Measurements from ENCODE around the gene BAHD1. TPM values are rescaled to one million over a fixed set of nuclear protein-coding genes. Genes with fewer than 3 reads are reported as not detected.

The BAHD1 gene
- total and polyA plus RNA-seq, 5 donors, result 11.6 to 17.8 (median 16.5) TPM

GRCh38 chr15:40424483-40425115, 16.2 kb upstream of the BAHD1 start:
- DNase-seq (no peak), ATAC-seq (no peak)
- 88% methylated on average over 6 of the region's 6 CpGs for WGBS
- Histone ChIP-seq H3K27me3 (ENCODE audit: control insufficient read depth, insufficient read depth) (no peaks in the 10 kb centered on the region), H3K4me3 (ENCODE audit: low read length) (no peak overlapping the region), H3K4me1 (ENCODE audit: control insufficient read depth, insufficient read depth, low read length) (no peaks in the 10 kb centered on the region), H3K27ac (ENCODE audit: low read length) (no peak overlapping the region), H3K9me3 (ENCODE audit: control insufficient read depth, low read length) (no peaks in the 10 kb centered on the region)
- intact Hi-C loops (cut with DNase I), result loop anchor here in 3 of 4 donors (2.0 to 10.0 kb wide), 5 partner anchors 60 to 147 kb away; partner anchors contain the start of genes INAFM2 (in 2 of the 3) and CCDC9B (in 1 of the 3)

DNA sequence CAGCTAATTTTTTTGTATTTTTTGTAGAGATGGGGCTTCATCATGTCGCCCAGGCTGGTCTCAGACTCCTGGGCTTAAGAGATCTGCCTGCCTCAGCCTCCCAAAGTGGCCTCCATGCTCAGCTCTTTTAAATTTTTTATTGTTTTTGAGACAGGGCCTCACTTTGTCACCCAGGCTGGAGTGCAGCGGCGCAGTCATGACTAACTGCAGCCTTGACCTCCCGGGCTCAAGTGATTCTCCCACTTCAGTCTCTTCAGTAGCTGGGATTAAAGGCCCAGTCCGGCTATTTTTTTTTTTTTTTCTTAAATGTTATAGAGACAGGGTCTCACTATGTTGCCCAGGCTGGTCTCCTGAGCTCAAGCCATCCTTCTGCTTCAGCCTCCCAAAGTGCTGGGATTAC, 15.1 kb upstream of the BAHD1 start:
- no peak for ATAC-seq
- H3K4me1 ChIP-seq (ENCODE audit: control insufficient read depth, insufficient read depth, low read length), result no peaks in the 10 kb centered on the region

DNA sequence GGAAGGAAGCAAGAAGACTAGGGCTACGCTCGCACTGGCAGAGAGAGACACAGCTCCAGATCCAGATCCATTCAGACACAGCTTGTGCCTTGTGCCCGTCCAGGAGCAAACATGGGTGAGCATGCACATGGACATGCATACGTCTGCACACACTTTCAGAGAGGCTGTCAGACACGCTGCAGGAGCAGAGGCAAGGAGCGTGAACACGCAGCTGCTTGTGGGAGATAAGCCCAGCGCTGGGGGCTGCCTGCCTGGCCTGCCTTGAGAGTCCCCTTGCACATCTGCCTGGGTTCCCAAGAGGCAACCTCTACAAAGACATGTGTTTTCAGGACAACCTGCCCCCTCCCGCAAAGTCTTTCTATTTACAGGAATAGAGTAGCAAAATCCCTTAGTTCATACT, 13.6 kb upstream of the BAHD1 start:
- Histone ChIP-seq H3K27ac (ENCODE audit: low read length) (no peak overlapping the region), H3K4me3 (ENCODE audit: low read length) (no peak overlapping the region), H3K9me3 (ENCODE audit: control insufficient read depth, low read length) (no peaks in the 10 kb centered on the region), H3K27me3 (ENCODE audit: control insufficient read depth, insufficient read depth) (no peaks in the 10 kb centered on the region), H3K4me1 (ENCODE audit: control insufficient read depth, insufficient read depth, low read length) (no peaks in the 10 kb centered on the region)
- WGBS, result 83% methylated on average over 9 of the region's 9 CpGs
- DNase-seq (no peak), ATAC-seq (no peak)
- intact Hi-C loops (cut with DNase I), result loop anchor here in 1 of 4 donors (10.0 kb wide), 1 partner anchor 62 kb away; no protein-coding TSS in a partner anchor

More for the DNA sequence above, 15.1 kb upstream of the BAHD1 start:
- no peak for DNase-seq
- Histone ChIP-seq H3K27ac (ENCODE audit: low read length) (no peak overlapping the region), H3K4me3 (ENCODE audit: low read length) (no peak overlapping the region), H3K9me3 (ENCODE audit: control insufficient read depth, low read length) (no peaks in the 10 kb centered on the region), H3K27me3 (ENCODE audit: control insufficient read depth, insufficient read depth) (no peaks in the 10 kb centered on the region)
- intact Hi-C loops (cut with DNase I), result loop anchor here in 2 of 4 donors (2.0 to 10.0 kb wide), 2 partner anchors 61 to 147 kb away; no protein-coding TSS in a partner anchor
- 95% methylated on average over 5 of the region's 5 CpGs for whole genome bisulfite sequencing

DNA sequence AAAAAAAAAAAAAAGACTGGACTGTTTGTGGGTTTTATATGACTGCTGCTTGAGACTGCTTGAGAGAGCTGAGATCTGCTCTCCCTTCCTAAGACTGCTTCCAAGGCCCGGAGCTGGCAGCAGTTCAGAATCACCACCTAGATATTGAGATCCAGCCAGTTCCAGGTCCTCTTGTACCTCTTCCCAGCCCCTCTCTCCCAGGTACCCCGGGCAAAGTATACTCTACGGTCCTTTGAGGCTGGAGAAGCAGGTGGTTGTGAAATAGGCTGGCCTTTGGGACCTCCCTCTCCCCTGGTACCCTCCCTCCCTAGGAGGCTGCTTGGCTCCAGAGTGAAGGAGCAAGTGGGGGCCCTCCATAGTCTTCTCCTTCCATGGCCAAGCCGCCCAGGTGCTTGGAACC, 12.6 kb upstream of the BAHD1 start:
- intact Hi-C loops (cut with DNase I), result loop anchor here in 1 of 4 donors (10.0 kb wide), 1 partner anchor 63 kb away; no protein-coding TSS in a partner anchor

GRCh38 chr15:40429068-40429710, 11.6 kb upstream of the BAHD1 start:
- 77% methylated on average over 10 of the region's 10 CpGs for WGBS
- no peaks in the 10 kb centered on the region for H3K27me3 ChIP-seq (ENCODE audit: control insufficient read depth, insufficient read depth)
- intact Hi-C loops (cut with DNase I), result loop anchor here in 1 of 4 donors (10.0 kb wide), 1 partner anchor 64 kb away; no protein-coding TSS in a partner anchor

More for the DNA sequence above, 12.6 kb upstream of the BAHD1 start:
- no peak overlapping the region for H3K4me3 ChIP-seq (ENCODE audit: low read length)
- H3K4me1 ChIP-seq (ENCODE audit: control insufficient read depth, insufficient read depth, low read length), result no peaks in the 10 kb centered on the region
- no peaks in the 10 kb centered on the region for H3K27me3 ChIP-seq (ENCODE audit: control insufficient read depth, insufficient read depth)
- no peak for DNase-seq
- H3K27ac ChIP-seq (ENCODE audit: low read length), result no peak overlapping the region
- H3K9me3 ChIP-seq (ENCODE audit: control insufficient read depth, low read length), result no peaks in the 10 kb centered on the region
- 91% methylated on average over 4 of the region's 4 CpGs for WGBS
- no peak for ATAC-seq

DNA sequence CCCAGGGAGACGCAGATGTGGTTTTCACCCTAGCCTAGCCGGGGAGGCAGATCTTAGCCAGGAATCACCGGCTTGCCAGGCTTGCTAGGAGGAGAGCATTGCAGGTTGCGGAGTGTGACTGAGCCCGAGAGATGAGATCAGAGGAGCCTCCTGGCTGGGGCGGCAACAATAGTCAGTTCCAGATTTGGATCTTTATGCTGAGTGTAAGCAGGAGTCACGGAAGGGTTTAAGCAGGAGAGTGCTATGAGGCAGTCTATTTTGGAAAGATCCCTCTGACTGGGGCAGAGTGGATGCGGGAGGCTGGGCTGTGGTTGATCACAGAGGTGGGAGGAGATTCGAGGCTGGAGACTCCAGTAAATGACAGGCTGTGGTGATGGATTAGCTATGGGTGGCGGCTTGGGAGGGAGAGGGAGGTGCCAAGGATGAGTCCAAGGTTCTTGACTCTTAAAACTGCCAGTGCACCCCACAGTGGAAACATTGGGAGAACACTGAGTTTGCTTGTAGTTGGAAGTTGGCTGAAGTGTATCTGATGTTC, 10.4 kb upstream of the BAHD1 start:
- intact Hi-C loops (cut with DNase I), result no loop called here
- DNase-seq (no peak), ATAC-seq (no peak)
- Histone ChIP-seq H3K27ac (ENCODE audit: low read length) (no peak overlapping the region), H3K27me3 (ENCODE audit: control insufficient read depth, insufficient read depth) (no peaks in the 10 kb centered on the region), H3K4me1 (ENCODE audit: control insufficient read depth, insufficient read depth, low read length) (no peaks in the 10 kb centered on the region), H3K9me3 (ENCODE audit: control insufficient read depth, low read length) (no peaks in the 10 kb centered on the region), H3K4me3 (ENCODE audit: low read length) (no peak overlapping the region)
- 65% methylated on average over 10 of the region's 10 CpGs for WGBS

More at GRCh38 chr15:40429068-40429710, 11.6 kb upstream of the BAHD1 start:
- ATAC-seq (no peak), DNase-seq (no peak)
- H3K4me1 ChIP-seq (ENCODE audit: control insufficient read depth, insufficient read depth, low read length), result no peaks in the 10 kb centered on the region
- no peak overlapping the region for H3K27ac ChIP-seq (ENCODE audit: low read length)
- H3K9me3 ChIP-seq (ENCODE audit: control insufficient read depth, low read length), result no peaks in the 10 kb centered on the region
- no peak overlapping the region for H3K4me3 ChIP-seq (ENCODE audit: low read length)

DNA sequence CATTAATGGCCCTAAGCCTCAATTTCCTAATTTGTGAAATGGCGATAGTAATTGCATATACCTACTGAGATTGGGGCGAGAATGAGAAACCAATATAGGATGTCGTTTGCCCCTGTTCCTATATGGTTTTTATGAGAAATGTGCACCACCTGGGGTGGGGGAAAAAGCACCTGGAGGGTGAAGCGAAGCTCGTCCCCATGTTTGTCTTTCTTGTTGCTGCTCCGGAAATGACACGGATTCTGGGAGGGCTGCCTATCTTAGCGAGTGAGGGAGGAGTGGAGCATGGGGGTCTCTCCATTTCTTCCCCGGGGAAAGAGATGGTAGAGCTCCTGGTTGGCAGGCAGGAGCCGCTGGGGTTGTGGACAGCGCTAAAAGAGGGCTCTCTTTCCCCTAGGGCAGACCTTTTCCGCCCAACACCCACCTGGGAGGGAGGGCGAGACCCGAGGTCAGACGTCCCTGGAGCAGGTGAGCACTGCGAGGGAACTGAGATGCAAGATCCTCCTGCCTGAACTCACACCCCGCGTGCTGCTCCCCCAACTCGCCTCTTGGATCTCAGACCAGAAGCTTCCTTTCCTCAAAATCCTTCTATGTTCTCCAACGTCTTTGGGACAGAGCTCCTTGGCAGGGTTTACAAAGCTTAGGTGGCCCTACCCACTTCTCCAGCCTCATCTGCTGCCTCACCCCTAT, 5.6 kb upstream of the BAHD1 start:
- H3K27ac ChIP-seq (ENCODE audit: low read length), result no peak overlapping the region
- H3K9me3 ChIP-seq (ENCODE audit: control insufficient read depth, low read length), result no peaks in the 10 kb centered on the region
- intact Hi-C loops (cut with DNase I), result no loop called here
- no peaks in the 10 kb centered on the region for H3K27me3 ChIP-seq (ENCODE audit: control insufficient read depth, insufficient read depth)
- ATAC-seq, result no peak
- DNase-seq, result peak in 1 of 3 donors; percentile 21
- H3K4me1 ChIP-seq (ENCODE audit: control insufficient read depth, insufficient read depth, low read length), result no peaks in the 10 kb centered on the region
- H3K4me3 ChIP-seq (ENCODE audit: low read length), result no peak overlapping the region
- 49% methylated on average over 20 of the region's 20 CpGs for WGBS

DNA sequence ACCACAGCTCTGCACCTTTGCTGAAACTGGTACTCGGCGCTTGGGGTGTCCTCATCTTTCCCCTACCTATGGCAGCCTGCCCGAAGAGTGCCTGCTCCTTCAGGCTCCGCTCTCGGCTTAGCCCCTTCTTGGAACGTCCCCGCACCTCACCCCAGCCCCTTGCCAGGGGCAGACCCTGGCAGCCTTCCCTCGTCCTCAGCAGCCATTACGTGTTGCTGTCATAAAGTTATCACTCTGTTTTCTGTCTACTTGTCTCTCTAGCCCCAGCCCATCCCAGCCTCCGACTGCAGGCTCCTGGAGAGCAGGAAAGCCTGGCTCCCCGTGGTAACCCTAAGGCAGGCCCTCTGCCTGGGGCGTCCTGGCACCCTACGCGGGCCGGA, 5.1 kb upstream of the BAHD1 start:
- WGBS, result 11% methylated on average over 15 of the region's 15 CpGs
- no peaks in the 10 kb centered on the region for H3K27me3 ChIP-seq (ENCODE audit: control insufficient read depth, insufficient read depth)
- H3K9me3 ChIP-seq (ENCODE audit: control insufficient read depth, low read length), result no peaks in the 10 kb centered on the region
- peak overlapping the region; percentile 34 for H3K4me3 ChIP-seq (ENCODE audit: low read length)
- ATAC-seq, result no peak
- peak in 1 of 3 donors; percentile 64 for DNase-seq
- H3K27ac ChIP-seq (ENCODE audit: low read length), result no peak overlapping the region
- no peaks in the 10 kb centered on the region for H3K4me1 ChIP-seq (ENCODE audit: control insufficient read depth, insufficient read depth, low read length)
- intact Hi-C loops (cut with DNase I), result no loop called here

DNA sequence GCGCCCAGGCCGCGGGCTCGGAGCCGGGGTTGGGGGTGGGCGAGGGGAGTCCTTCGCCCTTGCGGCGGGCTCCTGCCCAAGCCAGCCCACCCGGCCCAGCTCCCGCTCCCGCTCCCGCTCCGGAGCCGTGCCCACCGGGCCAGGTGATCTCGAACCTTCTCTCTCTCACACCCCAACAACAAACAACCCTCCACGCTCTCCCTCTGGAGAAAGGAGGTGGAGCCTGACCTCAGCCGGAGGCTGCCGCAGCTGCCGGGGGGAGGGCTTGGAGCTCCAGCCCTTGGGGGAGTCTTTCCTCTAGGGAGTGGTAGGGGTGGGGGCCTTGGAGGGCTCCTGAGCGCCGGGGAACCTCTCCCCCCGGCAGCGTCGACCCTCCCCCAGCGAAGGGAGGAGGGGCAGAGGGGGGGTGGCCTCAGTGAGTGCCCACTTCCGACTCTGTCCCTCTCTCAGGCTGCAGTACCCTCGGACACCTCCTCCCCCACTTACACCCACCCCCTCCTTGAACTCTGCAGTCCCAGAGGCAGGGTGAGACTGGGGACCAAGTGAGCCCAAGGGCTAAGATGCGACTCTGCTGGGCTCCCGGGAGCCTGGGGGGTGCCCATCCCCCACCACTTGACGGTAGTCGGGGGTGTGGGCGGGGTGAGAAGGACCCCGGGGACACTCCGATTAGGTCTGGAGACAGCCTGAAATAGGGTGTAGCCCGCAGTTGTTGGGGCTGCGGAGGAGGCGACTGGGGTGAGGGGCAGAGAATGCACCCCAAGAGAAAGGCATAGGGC, 4.4 kb upstream of the BAHD1 start:
- intact Hi-C loops (cut with DNase I), result no loop called here
- Histone ChIP-seq H3K27me3 (ENCODE audit: control insufficient read depth, insufficient read depth) (no peaks in the 10 kb centered on the region), H3K4me1 (ENCODE audit: control insufficient read depth, insufficient read depth, low read length) (no peaks in the 10 kb centered on the region), H3K4me3 (ENCODE audit: low read length) (peak overlapping the region; percentile 34), H3K9me3 (ENCODE audit: control insufficient read depth, low read length) (no peaks in the 10 kb centered on the region), H3K27ac (ENCODE audit: low read length) (no peak overlapping the region)
- DNase-seq (peak in 1 of 3 donors; percentile 69), ATAC-seq (no peak)
- 2% methylated on average over 39 of the region's 39 CpGs for WGBS

GRCh38 chr15:40436892-40437751, 3.6 kb upstream of the BAHD1 start:
- peak in 1 of 3 donors; percentile 48 for DNase-seq
- Histone ChIP-seq H3K27ac (ENCODE audit: low read length) (no peak overlapping the region), H3K9me3 (ENCODE audit: control insufficient read depth, low read length) (no peaks in the 10 kb centered on the region), H3K4me3 (ENCODE audit: low read length) (no peak overlapping the region), H3K4me1 (ENCODE audit: control insufficient read depth, insufficient read depth, low read length) (no peaks in the 10 kb centered on the region), H3K27me3 (ENCODE audit: control insufficient read depth, insufficient read depth) (no peaks in the 10 kb centered on the region)
- WGBS, result 16% methylated on average over 17 of the region's 17 CpGs
- intact Hi-C loops (cut with DNase I), result no loop called here
- no peak for ATAC-seq
